ELF-1 (cell line): ENCODE results near the gene GMEB2.
A peak's percentile ranks its signal among the peaks of the same experiment; 100 is the strongest.
"Not testable (repeated sequence)": the region's sequence is repeated elsewhere in the genome, so short reads cannot be mapped to it uniquely, and the experiment has no call there.

Source experiments
- DNase-seq: peaks from one replicate; pipeline ENCODE4 v3.0.0-alpha.2; 2016; ENCODE audit warnings: low read depth, low spot score

The GMEB2 gene

GRCh38 chr20:63657937-63658748 is 31.2 kb upstream of the GMEB2 start, which contains the start of gene RTEL1:
TSS of gene RTEL1 (plus strand) at chr20:63658312. CDS start at chr20:63659403, 1,091 bp downstream.
- peak; percentile 94 for DNase-seq

- DNase-seq = no peak
Observed at GRCh38 chr20:63657260-63657936, 30.5 kb upstream of the GMEB2 start.

GRCh38 chr20:63656451-63656850 is 29.6 kb upstream of the GMEB2 start:
- DNase-seq = no peak

DNA sequence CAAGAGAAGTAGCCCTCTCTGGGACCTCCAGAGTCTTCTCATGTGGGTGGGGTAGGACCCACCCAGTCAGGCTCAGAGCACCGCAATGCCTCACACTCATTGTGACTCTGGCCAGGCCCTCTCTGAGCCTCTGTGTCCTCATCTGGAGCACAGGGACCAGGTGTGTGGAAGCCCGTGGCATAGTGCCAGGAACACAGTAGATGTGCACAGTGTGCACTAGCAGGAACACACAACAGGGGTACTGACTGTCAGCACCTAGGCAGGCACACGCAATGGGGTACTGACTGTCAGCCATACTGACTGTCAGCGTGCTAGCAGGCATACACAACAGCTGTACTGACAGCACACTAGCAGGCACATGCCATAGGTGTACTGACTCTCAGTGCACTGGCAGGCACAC is 28.3 kb upstream of the GMEB2 start:
- no peak for DNase-seq

GRCh38 chr20:63653974-63654668 is 27.2 kb upstream of the GMEB2 start:
- peak; percentile 27 for DNase-seq

GRCh38 chr20:63653041-63653973 is 26.4 kb upstream of the GMEB2 start, which contains the start of gene STMN3:
TSS of gene STMN3 (minus strand) at chr20:63653424. CDS start at chr20:63653345, 79 bp downstream.
- DNase-seq = peak; percentile 96

DNA sequence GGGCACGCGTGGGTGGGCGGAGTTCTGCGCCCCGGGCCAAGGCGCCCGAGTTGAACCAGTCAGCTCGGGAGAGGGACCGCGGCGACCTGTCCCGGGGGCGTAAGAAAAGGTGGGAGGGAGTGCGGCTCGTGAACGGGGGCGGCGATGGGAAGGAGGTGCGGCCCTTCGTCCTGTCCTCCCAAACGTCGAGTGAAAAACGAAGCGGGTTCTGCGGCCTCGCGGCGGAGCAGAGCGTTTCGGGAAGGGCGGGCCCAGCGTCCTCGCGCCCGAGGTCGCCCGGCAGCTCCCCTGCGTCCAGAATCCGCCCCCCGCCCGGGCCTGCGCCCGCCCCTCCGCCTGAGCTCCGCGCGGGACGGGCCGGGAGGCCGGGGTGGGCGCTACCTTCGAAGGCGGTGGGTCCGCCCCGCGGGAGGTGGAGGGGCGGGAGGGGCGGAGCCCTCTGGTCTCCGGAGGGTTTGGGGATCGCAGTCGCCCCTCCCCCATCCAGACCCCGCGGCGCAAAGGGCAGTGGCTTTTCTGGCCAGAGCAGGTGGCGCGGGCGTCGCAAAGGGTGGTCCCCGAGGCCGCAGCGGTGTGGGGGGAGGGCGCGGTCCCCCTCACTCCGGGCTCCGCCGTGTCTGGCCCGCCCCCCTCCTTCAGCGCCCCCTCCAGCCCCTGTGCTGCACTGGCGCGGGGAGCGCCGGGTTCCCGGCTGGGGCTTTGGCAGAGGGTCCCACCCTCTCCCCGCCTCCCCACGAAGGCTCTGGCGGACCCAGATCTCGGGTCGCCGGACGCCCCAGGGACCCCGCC is 25.5 kb upstream of the GMEB2 start:
- peak; percentile 32 for DNase-seq

- DNase-seq = no peak
Observed at GRCh38 chr20:63651942-63652191, 25.0 kb upstream of the GMEB2 start.

DNA sequence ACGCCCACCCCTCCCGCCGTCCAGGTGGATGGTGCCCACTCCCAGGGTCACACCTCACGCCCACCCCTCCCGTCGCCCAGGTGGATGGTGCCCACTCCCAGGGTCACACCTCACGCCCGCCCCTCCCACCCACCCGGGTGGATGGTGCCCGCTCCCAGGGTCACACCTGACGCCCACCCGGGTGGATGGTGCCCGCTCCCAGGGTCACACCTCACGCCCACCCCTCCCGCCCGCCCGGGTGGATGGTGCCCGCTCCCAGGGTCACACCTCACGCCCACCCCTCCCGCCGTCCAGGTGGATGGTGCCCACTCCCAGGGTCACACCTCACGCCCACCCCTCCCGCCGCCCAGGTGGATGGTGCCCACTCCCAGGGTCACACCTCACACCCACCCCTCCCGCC is 23.6 kb upstream of the GMEB2 start:
- DNase-seq = not testable (repeated sequence)

DNA sequence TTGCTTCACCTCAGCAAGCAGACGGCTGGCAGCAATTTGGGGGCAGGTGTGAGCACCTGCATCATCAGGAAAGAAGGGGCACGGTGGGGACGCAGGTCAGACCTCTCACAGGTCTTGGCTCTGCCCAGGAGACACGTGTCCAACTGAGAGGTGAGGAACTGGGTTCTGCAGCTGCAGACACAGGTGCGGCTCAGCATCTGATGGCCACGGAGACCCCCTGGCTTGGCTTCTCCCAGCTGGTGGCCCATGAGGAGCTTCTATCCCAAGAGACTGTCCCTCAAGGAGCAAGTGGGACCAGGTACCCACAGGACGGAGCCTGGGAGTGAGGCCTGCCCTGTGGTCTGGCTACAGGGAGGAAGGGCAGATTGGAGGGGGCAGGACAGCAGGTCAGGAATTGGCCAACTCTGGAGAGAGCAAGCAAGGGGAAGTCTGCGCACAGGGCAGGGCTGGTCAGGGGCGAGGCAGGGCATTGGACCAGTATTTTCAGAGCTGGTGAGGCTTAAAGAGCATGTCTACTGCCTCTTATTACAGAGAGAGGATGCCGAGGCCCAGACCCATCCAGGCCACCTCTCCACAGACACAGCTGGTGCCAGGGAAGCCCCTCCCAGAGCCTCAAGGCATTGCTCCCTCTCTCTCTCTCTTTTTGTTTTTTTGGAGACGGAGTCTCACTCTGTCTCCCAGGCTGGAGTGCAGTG is 22.1 kb upstream of the GMEB2 start:
- peak; percentile 43 for DNase-seq

GRCh38 chr20:63648190-63648589 is 21.3 kb upstream of the GMEB2 start:
- DNase-seq = no peak

GRCh38 chr20:63645218-63645617 is 18.3 kb upstream of the GMEB2 start:
- no peak for DNase-seq

DNA sequence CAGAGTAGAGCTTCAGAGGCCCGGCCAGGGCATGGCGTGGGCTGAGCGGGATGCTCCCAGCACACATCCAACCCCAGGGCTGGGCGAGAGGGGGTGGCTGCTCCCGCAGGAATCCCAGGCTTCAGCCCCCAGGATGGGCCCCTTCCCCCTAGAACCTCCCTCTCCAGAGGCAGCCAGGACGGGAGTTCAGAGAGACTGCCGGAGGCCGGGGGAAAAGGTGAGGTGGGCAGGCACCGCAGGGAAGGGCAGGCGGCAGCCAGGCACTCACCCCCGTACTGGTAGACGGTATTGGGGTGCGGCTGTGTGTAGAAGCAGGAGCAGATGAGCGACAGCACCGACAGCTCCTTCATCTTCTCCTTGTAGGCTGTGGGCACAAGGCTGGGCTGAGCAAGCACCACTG is 17.0 kb upstream of the GMEB2 start:
- DNase-seq = no peak

GRCh38 chr20:63643499-63643898 is 16.6 kb upstream of the GMEB2 start:
- no peak for DNase-seq

GRCh38 chr20:63642527-63643247 is 15.8 kb upstream of the GMEB2 start:
- DNase-seq = no peak

DNA sequence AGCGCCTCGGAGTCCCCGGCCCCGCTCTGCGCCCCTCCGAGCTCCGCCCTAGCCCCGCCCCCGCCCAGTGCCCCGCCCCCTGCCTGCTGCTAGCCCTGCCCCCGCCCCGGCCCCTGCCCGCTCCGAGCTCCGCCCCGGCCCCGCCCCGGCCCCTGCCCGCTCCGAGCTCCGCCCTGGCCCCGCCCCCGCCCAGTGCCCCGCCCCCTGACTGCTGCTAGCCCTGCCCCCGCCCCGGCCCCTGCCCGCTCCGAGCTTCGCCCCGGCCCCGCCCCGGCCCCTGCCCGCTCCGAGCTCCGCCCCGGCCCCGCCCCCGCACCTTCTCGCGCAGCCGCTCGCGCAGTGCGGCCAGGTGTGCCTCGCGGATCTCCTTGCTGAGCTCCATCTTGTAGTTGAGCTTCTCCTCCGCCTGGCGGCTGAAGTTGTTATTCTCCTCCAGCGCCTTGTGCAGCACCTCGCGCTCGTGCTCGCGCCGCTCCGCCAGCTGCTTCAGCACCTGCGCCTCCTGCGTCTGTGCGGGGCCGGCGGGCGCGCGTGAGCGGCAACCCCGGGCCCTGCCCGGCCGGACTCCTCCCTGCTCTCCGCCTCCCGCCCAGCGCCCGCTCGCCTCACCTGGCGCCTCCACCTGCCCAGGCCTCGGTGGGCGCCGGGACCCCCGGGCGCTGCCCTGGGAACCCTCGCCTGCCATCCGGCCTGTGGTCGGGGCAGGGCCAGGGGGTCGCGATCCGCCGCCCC is 15.1 kb upstream of the GMEB2 start:
- DNase-seq = peak; percentile 95

GRCh38 chr20:63641146-63641791 is 14.4 kb upstream of the GMEB2 start:
- peak; percentile 67 for DNase-seq

- DNase-seq = not testable (repeated sequence)
Observed at GRCh38 chr20:63640686-63641085, 13.8 kb upstream of the GMEB2 start.
